Parathyroid adenoma (tissue), 2 donors: ENCODE data around the gene UNC13B.

ENCODE experiments used
- H2AFZ ChIP-seq: fragments of 300-600 bp; sonication (generic); one replicate; pipeline ENCODE4 v1.7.0; 2017; ENCODE audit warnings: antibody characterized with exemption, mild to moderate bottlenecking
- H3K27ac ChIP-seq: fragments of 300-600 bp; sonication (generic); one replicate; pipeline ENCODE4 v1.7.0; 2017
- H3K27me3 ChIP-seq: fragments of 300-600 bp; sonication (generic); one replicate; pipeline ENCODE4 v1.7.0; 2017; ENCODE audit warnings: low read length; ENCODE audit not compliant: control insufficient read depth, insufficient read depth
- H3K36me3 ChIP-seq: fragments of 300-600 bp; sonication (generic); one replicate; pipeline ENCODE4 v1.7.0; 2017; ENCODE audit warnings: low read length; ENCODE audit not compliant: control insufficient read depth, insufficient read depth
- H3K4me1 ChIP-seq: fragments of 300-600 bp; sonication (generic); one replicate; pipeline ENCODE4 v1.7.0; 2017; ENCODE audit warnings: control low read depth
- H3K4me2 ChIP-seq: fragments of 300-600 bp; sonication (generic); one replicate; pipeline ENCODE4 v1.7.0; 2017; ENCODE audit warnings: low read length
- H3K4me3 ChIP-seq: fragments of 300-600 bp; sonication (generic); one replicate; pipeline ENCODE4 v1.7.0; 2017; ENCODE audit warnings: low read depth, low read length
- H3K79me2 ChIP-seq: fragments of 300-600 bp; sonication (generic); one replicate; pipeline ENCODE4 v1.7.0; 2017; ENCODE audit warnings: control low read depth
- H3K9ac ChIP-seq: fragments of 300-600 bp; sonication (generic); one replicate; pipeline ENCODE4 v1.7.0; 2017; ENCODE audit warnings: mild to moderate bottlenecking
- H3K9me3 ChIP-seq: fragments of 300-600 bp; sonication (generic); one replicate; pipeline ENCODE4 v1.7.0; 2017; ENCODE audit warnings: low read length; ENCODE audit not compliant: control insufficient read depth
- CTCF ChIP-seq: fragments of 300-600 bp; sonication (generic); IDR thresholded peaks from one replicate; pipeline ENCODE4 v1.7.0; 2017; ENCODE audit warnings: antibody characterized with exemption, mild to moderate bottlenecking
- donor health status: primary hyperparathyroidism.

The UNC13B gene

GRCh38 chr9:35186524-35186923 lies 24.7 kb downstream of the UNC13B start:
- H3K9me3 ChIP-seq = no peaks in the 10 kb centered on the region
- H2AFZ ChIP-seq = no peak overlapping the region
- no peak for TF ChIP-seq CTCF
- H3K27ac ChIP-seq = no peak overlapping the region
- no peak overlapping the region for H3K9ac ChIP-seq
- no peak overlapping the region for H3K4me2 ChIP-seq
- H3K36me3 ChIP-seq = no peaks in the 10 kb centered on the region
- H3K4me1 ChIP-seq = no peaks in the 10 kb centered on the region
- no peaks in the 10 kb centered on the region for H3K79me2 ChIP-seq
- no peaks in the 10 kb centered on the region for H3K27me3 ChIP-seq
- H3K4me3 ChIP-seq = no peak overlapping the region

GRCh38 chr9:35190203-35190602 lies 28.4 kb downstream of the UNC13B start:
- H3K4me3 ChIP-seq = no peak overlapping the region
- H2AFZ ChIP-seq = no peak overlapping the region
- no peak for TF ChIP-seq CTCF
- no peaks in the 10 kb centered on the region for H3K9me3 ChIP-seq
- no peak overlapping the region for H3K4me2 ChIP-seq
- H3K27ac ChIP-seq = no peak overlapping the region
- H3K27me3 ChIP-seq = no peaks in the 10 kb centered on the region
- H3K4me1 ChIP-seq = no peaks in the 10 kb centered on the region
- H3K79me2 ChIP-seq = no peaks in the 10 kb centered on the region
- no peak overlapping the region for H3K9ac ChIP-seq
- H3K36me3 ChIP-seq = no peaks in the 10 kb centered on the region

- H3K4me1 ChIP-seq = no peaks in the 10 kb centered on the region
- no peaks in the 10 kb centered on the region for H3K27me3 ChIP-seq
- no peak overlapping the region for H3K4me3 ChIP-seq
- H3K27ac ChIP-seq = no peak overlapping the region
- TF ChIP-seq CTCF = no peak
- no peaks in the 10 kb centered on the region for H3K9me3 ChIP-seq
- no peak overlapping the region for H3K9ac ChIP-seq
- H3K4me2 ChIP-seq = no peak overlapping the region
- H3K36me3 ChIP-seq = no peaks in the 10 kb centered on the region
- H2AFZ ChIP-seq = no peak overlapping the region
- no peaks in the 10 kb centered on the region for H3K79me2 ChIP-seq
Observed at GRCh38 chr9:35191105-35191504, 29.3 kb downstream of the UNC13B start.

- Histone ChIP-seq H3K9me3 (no peaks in the 10 kb centered on the region), H3K4me2 (no peak overlapping the region), H2AFZ (no peak overlapping the region), H3K9ac (no peak overlapping the region), H3K36me3 (no peaks in the 10 kb centered on the region), H3K27me3 (no peaks in the 10 kb centered on the region), H3K27ac (no peak overlapping the region), H3K4me3 (no peak overlapping the region), H3K4me1 (no peaks in the 10 kb centered on the region), H3K79me2 (no peaks in the 10 kb centered on the region)
- TF ChIP-seq CTCF = no peak
Observed at GRCh38 chr9:35193762-35194161, 32.0 kb downstream of the UNC13B start.

GRCh38 chr9:35195683-35196082 lies 33.9 kb downstream of the UNC13B start:
- Histone ChIP-seq H3K27me3 (no peaks in the 10 kb centered on the region), H3K4me2 (no peak overlapping the region), H3K4me1 (no peaks in the 10 kb centered on the region), H3K27ac (no peak overlapping the region), H3K9ac (no peak overlapping the region), H3K36me3 (no peaks in the 10 kb centered on the region), H3K9me3 (no peaks in the 10 kb centered on the region), H3K79me2 (no peaks in the 10 kb centered on the region), H3K4me3 (no peak overlapping the region), H2AFZ (no peak overlapping the region)
- TF ChIP-seq CTCF = no peak
